KMS-11 (cell line): ENCODE data around the gene NTF3.
"Not testable (repeated sequence)": the region's sequence is repeated elsewhere in the genome, so short reads cannot be mapped to it uniquely, and the experiment has no call there.

ENCODE experiments used
- H2AFZ ChIP-seq: fragments of 200-600 bp; sonication (generic); 2 replicates; pipeline ENCODE4 v1.6.1; 2016; ENCODE audit warnings: antibody characterized with exemption, mixed run types, low read depth
- H3K27ac ChIP-seq: fragments of 200-600 bp; sonication (generic); 2 replicates; pipeline ENCODE4 v1.6.1; 2016; ENCODE audit warnings: mild to moderate bottlenecking, mixed run types
- H3K27me3 ChIP-seq: fragments of 200-600 bp; sonication (generic); 2 replicates; pipeline ENCODE4 v1.6.1; 2017; ENCODE audit warnings: mild to moderate bottlenecking, low read depth, mixed run types, moderate library complexity; ENCODE audit not compliant: insufficient read depth
- H3K36me3 ChIP-seq: fragments of 200-600 bp; sonication (generic); 2 replicates; pipeline ENCODE4 v1.6.1; 2017; ENCODE audit warnings: mild to moderate bottlenecking, mixed run types; ENCODE audit not compliant: insufficient read depth
- H3K4me1 ChIP-seq: fragments of 200-600 bp; sonication (generic); 2 replicates; pipeline ENCODE4 v1.6.1; 2016; ENCODE audit warnings: mild to moderate bottlenecking, low read depth, mixed run types; ENCODE audit not compliant: poor library complexity, severe bottlenecking
- H3K4me2 ChIP-seq: fragments of 200-600 bp; sonication (generic); 2 replicates; pipeline ENCODE4 v1.7.0; 2016; ENCODE audit warnings: mild to moderate bottlenecking, mixed run types
- H3K4me3 ChIP-seq: fragments of 200-600 bp; sonication (generic); IDR thresholded peaks from 2 replicates; pipeline ENCODE4 v1.6.1; 2017; ENCODE audit warnings: low read depth, low read length, mixed read lengths; ENCODE audit not compliant: insufficient read depth
- H3K79me2 ChIP-seq: fragments of 200-600 bp; sonication (generic); 2 replicates; pipeline ENCODE4 v1.6.1; 2016; ENCODE audit warnings: low read depth, mixed run types; ENCODE audit not compliant: insufficient read depth
- H3K9ac ChIP-seq: fragments of 200-600 bp; sonication (generic); 2 replicates; pipeline ENCODE4 v1.6.1; 2016; ENCODE audit warnings: mild to moderate bottlenecking, mixed run types
- H4K20me1 ChIP-seq: fragments of 200-600 bp; sonication (generic); 2 replicates; pipeline ENCODE4 v1.6.1; 2016; ENCODE audit warnings: mild to moderate bottlenecking, mixed run types; ENCODE audit not compliant: insufficient read depth
- TF ChIP-seq, protein P1 (sequence below): fragments of 200-600 bp; sonication (generic); conservative IDR thresholded peaks from 2 replicates; pipeline ENCODE4 v1.6.1; 2017; ENCODE audit warnings: low read depth, mild to moderate bottlenecking, antibody characterized with exemption, low read length, moderate library complexity, mixed read lengths

NTF3 gene

GRCh38 chr12:5534426-5535199 lies 102.7 kb downstream of the NTF3 start:
- Histone ChIP-seq H3K4me2 (no peak overlapping the region), H3K79me2 (no peaks in the 10 kb centered on the region), H3K27me3 (no peaks in the 10 kb centered on the region), H3K27ac (no peak overlapping the region), H4K20me1 (no peaks in the 10 kb centered on the region), H3K36me3 (no peaks in the 10 kb centered on the region), H3K4me1 (no peaks in the 10 kb centered on the region), H3K4me3 (no peak overlapping the region), H2AFZ (no peak overlapping the region), H3K9ac (no peak overlapping the region)
- TF ChIP-seq, protein P1, sequence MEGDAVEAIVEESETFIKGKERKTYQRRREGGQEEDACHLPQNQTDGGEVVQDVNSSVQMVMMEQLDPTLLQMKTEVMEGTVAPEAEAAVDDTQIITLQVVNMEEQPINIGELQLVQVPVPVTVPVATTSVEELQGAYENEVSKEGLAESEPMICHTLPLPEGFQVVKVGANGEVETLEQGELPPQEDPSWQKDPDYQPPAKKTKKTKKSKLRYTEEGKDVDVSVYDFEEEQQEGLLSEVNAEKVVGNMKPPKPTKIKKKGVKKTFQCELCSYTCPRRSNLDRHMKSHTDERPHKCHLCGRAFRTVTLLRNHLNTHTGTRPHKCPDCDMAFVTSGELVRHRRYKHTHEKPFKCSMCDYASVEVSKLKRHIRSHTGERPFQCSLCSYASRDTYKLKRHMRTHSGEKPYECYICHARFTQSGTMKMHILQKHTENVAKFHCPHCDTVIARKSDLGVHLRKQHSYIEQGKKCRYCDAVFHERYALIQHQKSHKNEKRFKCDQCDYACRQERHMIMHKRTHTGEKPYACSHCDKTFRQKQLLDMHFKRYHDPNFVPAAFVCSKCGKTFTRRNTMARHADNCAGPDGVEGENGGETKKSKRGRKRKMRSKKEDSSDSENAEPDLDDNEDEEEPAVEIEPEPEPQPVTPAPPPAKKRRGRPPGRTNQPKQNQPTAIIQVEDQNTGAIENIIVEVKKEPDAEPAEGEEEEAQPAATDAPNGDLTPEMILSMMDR: no peak

DNA sequence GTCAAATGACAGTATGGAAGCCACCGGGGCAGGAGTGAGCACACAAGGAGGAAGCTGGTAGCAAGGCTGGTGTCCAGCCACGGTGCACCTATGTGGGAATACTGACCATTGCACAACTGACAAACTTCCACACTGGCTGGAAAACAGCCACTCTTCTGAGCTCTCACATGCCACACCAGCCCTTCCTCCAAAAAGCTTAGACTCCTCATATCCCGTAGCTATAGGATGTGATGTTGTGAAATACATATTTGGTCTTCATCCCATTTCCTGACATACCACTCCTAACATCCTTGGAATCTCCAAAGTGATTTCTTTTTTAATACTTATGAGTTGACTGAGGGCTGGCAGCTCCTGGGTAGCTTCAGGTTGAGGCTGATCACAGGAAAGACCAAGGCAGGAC lies 103.6 kb downstream of the NTF3 start:
- no peaks in the 10 kb centered on the region for H3K27me3 ChIP-seq
- H3K9ac ChIP-seq: no peak overlapping the region
- H3K79me2 ChIP-seq: no peaks in the 10 kb centered on the region
- H2AFZ ChIP-seq: no peak overlapping the region
- no peak overlapping the region for H3K4me3 ChIP-seq
- H3K36me3 ChIP-seq: no peaks in the 10 kb centered on the region
- TF ChIP-seq, protein P1: no peak
- no peaks in the 10 kb centered on the region for H4K20me1 ChIP-seq
- no peak overlapping the region for H3K27ac ChIP-seq
- no peak overlapping the region for H3K4me2 ChIP-seq
- H3K4me1 ChIP-seq: no peaks in the 10 kb centered on the region

DNA sequence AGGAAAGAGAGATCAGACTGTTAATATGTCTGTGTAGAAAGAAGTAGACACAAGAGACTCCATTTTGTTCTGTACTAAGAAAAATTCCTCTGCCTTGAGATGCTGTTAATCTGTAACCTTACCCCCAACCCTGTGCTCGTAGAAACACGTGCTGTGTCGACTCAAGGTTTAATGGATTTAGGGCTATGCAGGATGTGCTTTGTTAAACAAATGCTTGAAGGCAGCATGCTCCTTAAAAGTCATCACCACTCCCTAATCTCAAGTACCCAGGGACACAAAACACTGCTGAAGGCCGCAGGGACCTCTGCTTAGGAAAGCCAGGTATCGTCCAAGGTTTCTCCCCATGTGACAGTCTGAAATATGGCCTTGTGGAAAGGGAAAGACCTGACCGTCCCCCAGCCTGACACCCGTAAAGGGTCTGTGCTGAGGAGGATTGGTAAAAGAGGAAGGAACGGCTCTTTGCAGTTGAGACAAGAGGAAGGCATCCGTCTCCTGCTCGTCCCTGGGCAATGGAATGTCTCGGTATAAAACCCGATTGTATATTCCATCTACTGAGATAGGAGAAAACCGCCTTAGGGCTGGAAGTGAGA lies 105.2 kb downstream of the NTF3 start:
- H3K4me3 ChIP-seq, H4K20me1 ChIP-seq, H3K36me3 ChIP-seq, H3K27me3 ChIP-seq, H3K9ac ChIP-seq, H3K79me2 ChIP-seq, H3K4me1 ChIP-seq, H2AFZ ChIP-seq, H3K4me2 ChIP-seq, H3K27ac ChIP-seq: not testable (repeated sequence)

DNA sequence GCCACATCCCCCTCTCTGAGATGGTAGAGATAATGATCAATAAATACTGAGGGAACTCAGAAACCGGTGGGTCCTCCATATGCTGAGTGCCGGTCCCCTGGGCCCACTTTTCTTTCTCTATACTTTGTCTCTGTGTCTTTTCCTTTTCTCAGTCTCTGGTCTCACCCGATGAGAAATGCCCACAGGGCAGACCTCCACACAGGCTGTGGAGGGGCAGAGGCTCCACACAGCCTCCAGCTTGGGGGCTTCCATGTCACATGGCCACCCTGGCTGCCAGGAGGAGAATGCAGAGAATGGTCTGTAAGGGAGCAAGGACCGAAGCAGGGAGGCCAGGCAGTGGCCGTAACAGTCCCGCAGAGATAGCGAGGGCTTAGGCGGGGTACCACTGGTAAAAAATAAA lies 105.9 kb downstream of the NTF3 start:
- no peaks in the 10 kb centered on the region for H3K4me1 ChIP-seq
- H3K4me3 ChIP-seq: no peak overlapping the region
- no peak overlapping the region for H3K4me2 ChIP-seq
- TF ChIP-seq, protein P1: no peak
- no peak overlapping the region for H2AFZ ChIP-seq
- no peaks in the 10 kb centered on the region for H3K36me3 ChIP-seq
- H3K79me2 ChIP-seq: no peaks in the 10 kb centered on the region
- no peaks in the 10 kb centered on the region for H3K27me3 ChIP-seq
- H3K9ac ChIP-seq: no peak overlapping the region
- no peaks in the 10 kb centered on the region for H4K20me1 ChIP-seq
- H3K27ac ChIP-seq: no peak overlapping the region
